ENCODE measurements around the gene TRNT1.
A peak's percentile ranks its signal among the peaks of the same experiment; 100 is the strongest.

DNA sequence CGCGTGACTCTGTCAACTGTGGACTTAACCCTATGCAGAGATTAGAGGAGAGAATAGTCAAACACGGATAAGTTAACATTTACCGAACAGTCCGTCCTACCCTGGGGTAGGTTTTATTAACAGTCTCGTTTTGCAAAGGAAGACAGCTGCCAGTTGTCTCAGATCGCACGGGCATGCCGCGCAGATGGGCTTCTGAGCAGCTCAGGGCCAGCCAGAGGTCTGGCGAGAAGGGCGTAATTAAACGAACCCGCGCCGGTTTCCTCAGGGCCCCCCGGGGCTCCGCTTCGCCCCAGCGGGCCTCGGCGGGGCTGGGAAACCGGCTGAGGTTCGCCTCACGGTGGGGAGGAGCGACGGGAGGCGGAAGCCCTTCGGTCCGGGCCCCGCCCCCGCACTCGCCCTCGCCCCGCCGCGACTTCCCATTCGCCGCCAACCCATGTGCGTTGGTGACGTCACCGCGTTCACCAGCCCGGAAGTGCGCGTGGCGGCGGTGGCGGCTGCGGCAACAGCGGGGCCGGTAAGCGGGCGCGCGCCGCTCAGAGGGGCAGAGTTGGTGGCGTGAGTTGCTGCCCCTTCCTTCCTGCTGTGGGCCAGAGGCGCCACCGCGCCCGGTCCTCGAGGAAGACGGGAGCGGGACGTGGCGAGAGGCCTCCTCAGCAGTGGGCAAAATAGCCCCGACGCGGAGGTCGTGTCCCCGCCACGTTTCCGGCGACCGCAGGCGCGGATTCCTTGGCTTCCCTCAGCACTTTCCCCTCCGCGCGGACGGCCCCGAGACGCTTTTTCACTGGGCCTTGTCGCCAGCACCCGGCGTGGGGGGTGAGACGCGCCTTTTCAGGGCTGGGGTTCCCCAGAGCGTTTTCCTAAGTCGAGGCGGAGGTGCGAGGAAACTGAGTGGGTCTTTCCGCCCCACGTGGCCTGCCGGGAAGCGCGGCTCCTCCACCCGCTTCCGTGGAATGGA lies at the start of gene TRNT1:
- TF ChIP-seq TARDBP (IDR thresholded peaks at IDR 0.05) (no peak), ZNF384 (IDR thresholded peaks at IDR 0.05) (no peak), FOXM1 (IDR thresholded peaks at IDR 0.05; ENCODE audit: borderline replicate concordance) (no peak), BHLHE40 (IDR thresholded peaks at IDR 0.05; ENCODE audit: borderline replicate concordance) (no peak), SP1 (IDR thresholded peaks at IDR 0.05) (no peak), SUZ12 (IDR thresholded peaks at IDR 0.05) (no peak), L3MBTL2 (conservative IDR thresholded peaks at IDR 0.05) (peak; percentile 88; the same call in 1 of the 2 replicates)
- TF ChIP-seq, protein P1, sequence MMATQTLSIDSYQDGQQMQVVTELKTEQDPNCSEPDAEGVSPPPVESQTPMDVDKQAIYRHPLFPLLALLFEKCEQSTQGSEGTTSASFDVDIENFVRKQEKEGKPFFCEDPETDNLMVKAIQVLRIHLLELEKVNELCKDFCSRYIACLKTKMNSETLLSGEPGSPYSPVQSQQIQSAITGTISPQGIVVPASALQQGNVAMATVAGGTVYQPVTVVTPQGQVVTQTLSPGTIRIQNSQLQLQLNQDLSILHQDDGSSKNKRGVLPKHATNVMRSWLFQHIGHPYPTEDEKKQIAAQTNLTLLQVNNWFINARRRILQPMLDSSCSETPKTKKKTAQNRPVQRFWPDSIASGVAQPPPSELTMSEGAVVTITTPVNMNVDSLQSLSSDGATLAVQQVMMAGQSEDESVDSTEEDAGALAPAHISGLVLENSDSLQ (IDR thresholded peaks at IDR 0.05) = no peak

Measured in HEK293T (cell line).